ENCODE measurements around the gene KIFC1.

Gene KIFC1

GRCh38 chr6:33413241-33414120 lies 21.9 kb downstream of the KIFC1 start:
- peaks cover 93% of the 10 kb centered on the region for H3K36me3 Mint-ChIP-seq
- peak overlapping the region; percentile 99 for H3K27ac Mint-ChIP-seq
- no peak for DNase-seq (ENCODE audit: low spot score in 2 of 2)
- no peak for ATAC-seq
- peaks cover 72% of the 10 kb centered on the region for H3K4me1 Mint-ChIP-seq
- peak overlapping the region; percentile 84 for H3K4me3 Mint-ChIP-seq
- H3K9me3 Mint-ChIP-seq = no peaks in the 10 kb centered on the region

GRCh38 chr6:33414592-33415271 lies 23.1 kb downstream of the KIFC1 start:
- DNase-seq (ENCODE audit: low spot score in 2 of 2) (no peak), ATAC-seq (no peak)

GRCh38 chr6:33415831-33416230 lies 24.2 kb downstream of the KIFC1 start:
- peaks cover 80% of the 10 kb centered on the region for H3K36me3 Mint-ChIP-seq
- peak overlapping the region; percentile 99 for H3K27ac Mint-ChIP-seq
- DNase-seq (ENCODE audit: low spot score in 2 of 2) = no peak
- peaks cover 75% of the 10 kb centered on the region for H3K4me1 Mint-ChIP-seq
- H3K4me3 Mint-ChIP-seq = peak overlapping the region; percentile 89
- no peak for ATAC-seq
- H3K9me3 Mint-ChIP-seq = no peaks in the 10 kb centered on the region

More at GRCh38 chr6:33414592-33415271, 23.1 kb downstream of the KIFC1 start:
- H3K4me1 Mint-ChIP-seq = peaks cover 78% of the 10 kb centered on the region
- no peaks in the 10 kb centered on the region for H3K9me3 Mint-ChIP-seq
- H3K36me3 Mint-ChIP-seq = peaks cover 89% of the 10 kb centered on the region
- H3K27ac Mint-ChIP-seq = peak overlapping the region; percentile 99
- peak overlapping the region; percentile 89 for H3K4me3 Mint-ChIP-seq

GRCh38 chr6:33416386-33417127 lies 24.9 kb downstream of the KIFC1 start:
- peaks cover 73% of the 10 kb centered on the region for H3K36me3 Mint-ChIP-seq
- H3K4me1 Mint-ChIP-seq = peaks cover 78% of the 10 kb centered on the region
- peak; percentile 3 for ATAC-seq
- DNase-seq (ENCODE audit: low spot score in 2 of 2) = peak in 1 of 2 donors; percentile 69
- H3K4me3 Mint-ChIP-seq = peak overlapping the region; percentile 89
- peak overlapping the region; percentile 99 for H3K27ac Mint-ChIP-seq
- H3K9me3 Mint-ChIP-seq = no peaks in the 10 kb centered on the region

GRCh38 chr6:33417128-33417902 lies 25.7 kb downstream of the KIFC1 start:
- H3K27ac Mint-ChIP-seq = peak overlapping the region; percentile 99
- H3K4me1 Mint-ChIP-seq = peaks cover 80% of the 10 kb centered on the region
- H3K4me3 Mint-ChIP-seq = peak overlapping the region; percentile 89
- H3K36me3 Mint-ChIP-seq = peaks cover 69% of the 10 kb centered on the region
- no peak for ATAC-seq
- no peak for DNase-seq (ENCODE audit: low spot score in 2 of 2)
- H3K9me3 Mint-ChIP-seq = no peaks in the 10 kb centered on the region

- peak within 1 kb of the TSS; percentile 99 for H3K27ac Mint-ChIP-seq
- DNase-seq (ENCODE audit: low spot score in 2 of 2) (peak; percentile 91 to 99), ATAC-seq (peak; percentile 88)
- peaks cover 80% of the 10 kb centered on the region for H3K4me1 Mint-ChIP-seq
- peak within 1 kb of the TSS; percentile 89 for H3K4me3 Mint-ChIP-seq
- H3K36me3 Mint-ChIP-seq = peaks cover 65% of the 10 kb centered on the region
- no peaks in the 10 kb centered on the region for H3K9me3 Mint-ChIP-seq
Observed at GRCh38 chr6:33417903-33418689, 26.5 kb downstream of the KIFC1 start, which contains the start of gene CUTA. Gene CUTA, minus strand, starts transcription at chr6:33418107. Its CDS starts 107 bp downstream, at chr6:33418000.

GRCh38 chr6:33418690-33419291 lies 27.2 kb downstream of the KIFC1 start:
- peak; percentile 22 for ATAC-seq
- Mint-ChIP-seq H3K4me1 (peaks cover 80% of the 10 kb centered on the region), H3K36me3 (peaks cover 65% of the 10 kb centered on the region), H3K27ac (peak overlapping the region; percentile 99), H3K4me3 (peak overlapping the region; percentile 89), H3K9me3 (no peaks in the 10 kb centered on the region)
- DNase-seq (ENCODE audit: low spot score in 2 of 2) = peak in 1 of 2 donors; percentile 70

GRCh38 chr6:33419580-33420490 lies 28.2 kb downstream of the KIFC1 start, which contains the start of gene SYNGAP1:
Gene SYNGAP1, plus strand, starts transcription at chr6:33420065. Its CDS starts 200 bp downstream, at chr6:33420265.
- Mint-ChIP-seq H3K9me3 (no peaks in the 10 kb centered on the region), H3K4me1 (peaks cover 80% of the 10 kb centered on the region), H3K36me3 (peaks cover 62% of the 10 kb centered on the region), H3K27ac (peak within 1 kb of the TSS; percentile 99), H3K4me3 (peak within 1 kb of the TSS; percentile 89)
- ATAC-seq (no peak), DNase-seq (ENCODE audit: low spot score in 2 of 2) (no peak)

- Mint-ChIP-seq H3K4me3 (peak overlapping the region; percentile 89), H3K27ac (peak overlapping the region; percentile 99), H3K36me3 (peaks cover 53% of the 10 kb centered on the region), H3K4me1 (peaks cover 79% of the 10 kb centered on the region), H3K9me3 (no peaks in the 10 kb centered on the region)
- ATAC-seq (no peak), DNase-seq (ENCODE audit: low spot score in 2 of 2) (no peak)
Observed at GRCh38 chr6:33420491-33421343, 29.1 kb downstream of the KIFC1 start.

- DNase-seq (ENCODE audit: low spot score in 2 of 2) (no peak), ATAC-seq (no peak)
- H3K9me3 Mint-ChIP-seq = no peaks in the 10 kb centered on the region
- H3K4me3 Mint-ChIP-seq = peak overlapping the region; percentile 89
- H3K27ac Mint-ChIP-seq = peak overlapping the region; percentile 99
- H3K36me3 Mint-ChIP-seq = peaks cover 51% of the 10 kb centered on the region
- H3K4me1 Mint-ChIP-seq = peaks cover 76% of the 10 kb centered on the region
Observed at GRCh38 chr6:33421344-33421643, 29.7 kb downstream of the KIFC1 start.

- Mint-ChIP-seq H3K9me3 (no peaks in the 10 kb centered on the region), H3K36me3 (peaks cover 44% of the 10 kb centered on the region), H3K4me1 (peaks cover 83% of the 10 kb centered on the region), H3K4me3 (peak overlapping the region; percentile 88), H3K27ac (peak overlapping the region; percentile 84)
- ATAC-seq = no peak
- DNase-seq (ENCODE audit: low spot score in 2 of 2) = no peak
Observed at GRCh38 chr6:33423777-33424176, 32.2 kb downstream of the KIFC1 start.
